Stimulated activated CD8-positive, alpha-beta memory T cell treated with anti-CD3 and anti-CD28 coated beads, Interleukin-2, amount 100 ng/mL, for 1 hour (primary cell): ENCODE measurements around the gene NOX3.

Source experiments
- DNase-seq, 2 donors: peaks; one replicate each; pipeline ENCODE4 v3.0.0-alpha.2; 2020; ENCODE audit warnings: low read depth in 2 of 2

The NOX3 gene

GRCh38 chr6:155399745-155400653 is 55.6 kb downstream of the NOX3 start:
- DNase-seq: no peak

GRCh38 chr6:155399062-155399744 is 56.4 kb downstream of the NOX3 start:
- no peak for DNase-seq

GRCh38 chr6:155398701-155399061 is 57.0 kb downstream of the NOX3 start:
- DNase-seq: no peak

GRCh38 chr6:155398221-155398620 is 57.4 kb downstream of the NOX3 start:
- DNase-seq: no peak

- DNase-seq: no peak
Observed at GRCh38 chr6:155397172-155397705, 58.4 kb downstream of the NOX3 start.

- no peak for DNase-seq
Observed at GRCh38 chr6:155396605-155397004, 59.0 kb downstream of the NOX3 start.

- DNase-seq: no peak
Observed at GRCh38 chr6:155395339-155395738, 60.3 kb downstream of the NOX3 start.

- DNase-seq: no peak
Observed at GRCh38 chr6:155389130-155389529, 66.5 kb downstream of the NOX3 start.

- no peak for DNase-seq
Observed at GRCh38 chr6:155388591-155388990, 67.0 kb downstream of the NOX3 start.

- DNase-seq: no peak
Observed at GRCh38 chr6:155387481-155387880, 68.2 kb downstream of the NOX3 start.

GRCh38 chr6:155384321-155384952 is 71.2 kb downstream of the NOX3 start:
- no peak for DNase-seq

GRCh38 chr6:155383913-155384312 is 71.7 kb downstream of the NOX3 start:
- no peak for DNase-seq

GRCh38 chr6:155382338-155382685 is 73.3 kb downstream of the NOX3 start:
- no peak for DNase-seq

- no peak for DNase-seq
Observed at GRCh38 chr6:155381673-155382337, 73.8 kb downstream of the NOX3 start.

GRCh38 chr6:155380666-155381332 is 74.8 kb downstream of the NOX3 start:
- DNase-seq: no peak

GRCh38 chr6:155378724-155379123 is 76.9 kb downstream of the NOX3 start:
- DNase-seq: no peak

GRCh38 chr6:155378276-155378675 is 77.4 kb downstream of the NOX3 start:
- no peak for DNase-seq

GRCh38 chr6:155377061-155377460 is 78.6 kb downstream of the NOX3 start:
- DNase-seq: no peak

GRCh38 chr6:155375801-155376200 is 79.8 kb downstream of the NOX3 start:
- DNase-seq: no peak

GRCh38 chr6:155374681-155375080 is 81.0 kb downstream of the NOX3 start:
- DNase-seq: no peak

- DNase-seq: no peak
Observed at GRCh38 chr6:155373276-155373675, 82.4 kb downstream of the NOX3 start.
